Measurements from ENCODE around the gene C22orf23.
A peak's percentile ranks its signal among the peaks of the same experiment; 100 is the strongest.

The C22orf23 gene

GRCh38 chr22:37930952-37931440, 22.4 kb downstream of the C22orf23 start:
- no peak overlapping the region for H3K4me3 ChIP-seq (ENCODE audit: low read length)
- TF ChIP-seq, protein P1, sequence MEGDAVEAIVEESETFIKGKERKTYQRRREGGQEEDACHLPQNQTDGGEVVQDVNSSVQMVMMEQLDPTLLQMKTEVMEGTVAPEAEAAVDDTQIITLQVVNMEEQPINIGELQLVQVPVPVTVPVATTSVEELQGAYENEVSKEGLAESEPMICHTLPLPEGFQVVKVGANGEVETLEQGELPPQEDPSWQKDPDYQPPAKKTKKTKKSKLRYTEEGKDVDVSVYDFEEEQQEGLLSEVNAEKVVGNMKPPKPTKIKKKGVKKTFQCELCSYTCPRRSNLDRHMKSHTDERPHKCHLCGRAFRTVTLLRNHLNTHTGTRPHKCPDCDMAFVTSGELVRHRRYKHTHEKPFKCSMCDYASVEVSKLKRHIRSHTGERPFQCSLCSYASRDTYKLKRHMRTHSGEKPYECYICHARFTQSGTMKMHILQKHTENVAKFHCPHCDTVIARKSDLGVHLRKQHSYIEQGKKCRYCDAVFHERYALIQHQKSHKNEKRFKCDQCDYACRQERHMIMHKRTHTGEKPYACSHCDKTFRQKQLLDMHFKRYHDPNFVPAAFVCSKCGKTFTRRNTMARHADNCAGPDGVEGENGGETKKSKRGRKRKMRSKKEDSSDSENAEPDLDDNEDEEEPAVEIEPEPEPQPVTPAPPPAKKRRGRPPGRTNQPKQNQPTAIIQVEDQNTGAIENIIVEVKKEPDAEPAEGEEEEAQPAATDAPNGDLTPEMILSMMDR (IDR thresholded peaks at IDR 0.05; ENCODE audit: insufficient read depth, low read depth, low read length, missing control alignments) = no peak
- DNase-seq (ENCODE audit: low read depth) = no peak

DNA sequence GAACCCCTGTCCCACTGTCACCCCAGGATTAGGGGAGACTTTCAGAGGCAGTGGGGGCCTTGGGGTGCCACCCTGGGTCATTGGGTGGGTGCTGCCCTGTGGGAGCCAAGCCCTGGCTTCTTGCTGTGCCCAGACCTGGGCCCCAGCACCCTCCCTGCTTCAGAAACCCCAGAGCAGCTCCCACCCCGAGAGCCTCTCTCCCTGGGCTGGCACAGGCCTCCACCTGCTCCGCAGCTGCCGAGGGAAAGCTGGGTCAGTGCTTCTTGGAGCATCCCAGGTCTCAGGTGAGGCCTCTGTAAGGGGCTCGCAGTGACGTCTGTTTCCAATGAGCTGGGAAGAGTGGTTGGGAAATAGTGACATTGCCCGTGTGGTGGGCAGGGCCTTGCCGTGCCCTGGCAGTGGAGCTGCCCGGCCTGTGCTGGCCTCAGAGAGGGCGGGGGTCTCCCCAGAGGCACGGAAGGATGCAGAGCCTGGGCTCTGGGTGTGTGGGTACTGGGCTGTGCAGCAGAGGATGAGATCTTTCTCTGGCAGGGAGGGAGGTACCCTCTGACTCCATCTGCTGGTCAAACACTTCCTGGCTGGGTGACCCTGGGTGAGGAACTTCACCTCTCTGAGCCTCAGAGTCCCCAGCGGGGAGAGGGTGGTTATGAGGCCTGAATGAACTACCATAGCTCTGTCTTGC, 23.0 kb downstream of the C22orf23 start:
- TF ChIP-seq, protein P1 (IDR thresholded peaks at IDR 0.05; ENCODE audit: insufficient read depth, low read depth, low read length, missing control alignments) = peak; percentile 48
- H3K4me3 ChIP-seq (ENCODE audit: low read length) = no peak overlapping the region
- no peak for DNase-seq (ENCODE audit: low read depth)

DNA sequence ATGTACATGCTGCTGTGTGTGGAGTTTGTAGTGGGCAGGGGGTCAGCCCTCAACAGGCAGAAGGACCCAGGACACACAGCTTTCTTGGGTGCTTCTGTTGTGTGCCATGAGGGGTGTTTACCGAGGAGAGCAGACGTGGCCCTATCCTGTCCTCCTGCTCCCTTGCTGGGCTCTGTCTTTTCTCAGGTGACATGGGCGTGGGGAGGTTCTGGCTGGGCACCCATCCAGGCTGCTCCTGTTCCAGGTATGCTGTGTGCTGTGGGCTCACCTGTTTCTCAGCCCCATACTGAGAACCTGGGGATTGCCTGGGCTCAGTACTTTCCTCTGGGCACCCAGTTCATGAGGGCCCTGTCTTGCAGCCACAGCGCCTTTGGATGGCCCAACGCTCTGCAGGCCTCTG, 24.0 kb downstream of the C22orf23 start:
- TF ChIP-seq, protein P1 (IDR thresholded peaks at IDR 0.05; ENCODE audit: insufficient read depth, low read depth, low read length, missing control alignments) = no peak
- no peak overlapping the region for H3K4me3 ChIP-seq (ENCODE audit: low read length)
- DNase-seq (ENCODE audit: low read depth) = no peak

DNA sequence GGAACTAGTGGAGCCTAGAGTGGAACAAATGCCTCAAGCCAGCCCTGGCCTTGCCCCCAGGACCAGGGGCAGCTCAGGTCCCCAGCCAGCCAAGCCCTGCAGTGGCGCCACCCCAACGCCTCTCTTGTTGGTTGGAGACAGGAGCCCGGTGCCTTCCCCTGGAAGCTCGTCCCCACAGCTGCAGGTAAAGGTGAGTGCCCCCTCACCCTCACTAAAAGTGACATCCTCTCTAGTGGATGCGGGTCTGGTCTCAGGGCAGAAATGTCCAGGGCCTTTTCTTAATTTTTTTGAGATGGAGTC, 25.8 kb downstream of the C22orf23 start:
- TF ChIP-seq, protein P1 (IDR thresholded peaks at IDR 0.05; ENCODE audit: insufficient read depth, low read depth, low read length, missing control alignments) = no peak
- DNase-seq (ENCODE audit: low read depth) = no peak
- H3K4me3 ChIP-seq (ENCODE audit: low read length) = no peak overlapping the region

GRCh38 chr22:37926771-37927636, 26.4 kb downstream of the C22orf23 start:
- TF ChIP-seq, protein P1 (IDR thresholded peaks at IDR 0.05; ENCODE audit: insufficient read depth, low read depth, low read length, missing control alignments) = no peak
- no peak for DNase-seq (ENCODE audit: low read depth)
- no peak overlapping the region for H3K4me3 ChIP-seq (ENCODE audit: low read length)

- no peak overlapping the region for H3K4me3 ChIP-seq (ENCODE audit: low read length)
- DNase-seq (ENCODE audit: low read depth) = no peak
- TF ChIP-seq, protein P1 (IDR thresholded peaks at IDR 0.05; ENCODE audit: insufficient read depth, low read depth, low read length, missing control alignments) = no peak
Measured at GRCh38 chr22:37926358-37926757, 27.0 kb downstream of the C22orf23 start.

Measured in epithelial cell of esophagus (primary cell).